T-helper 2 cell treated with Interferon-gamma antibody and Interleukin-4, amounts not matched to agents 5 μg/mL and 100 μg/mL, for 36 hours (primary cell): ENCODE data around the gene CBX5.
"Not testable (repeated sequence)": the region's sequence is repeated elsewhere in the genome, so short reads cannot be mapped to it uniquely, and the experiment has no call there.

Experiments used
- DNase-seq: peaks from one replicate; pipeline ENCODE4 v3.0.0; 2021; ENCODE audit warnings: low spot score
- H3K27ac Mint-ChIP-seq: one replicate; pipeline ENCODE4 v1.8.0; 2021; ENCODE audit warnings: mild to moderate bottlenecking, mixed read lengths
- H3K27me3 Mint-ChIP-seq: one replicate; pipeline ENCODE4 v1.8.0; 2021; ENCODE audit warnings: low read depth, mixed read lengths
- H3K36me3 Mint-ChIP-seq: one replicate; pipeline ENCODE4 v1.8.0; 2021; ENCODE audit warnings: low read depth, mixed read lengths
- H3K4me1 Mint-ChIP-seq: one replicate; pipeline ENCODE4 v1.8.0; 2021; ENCODE audit warnings: low read depth, mixed read lengths
- H3K4me3 Mint-ChIP-seq: one replicate; pipeline ENCODE4 v1.8.0; 2022; ENCODE audit warnings: mild to moderate bottlenecking, moderate library complexity, mixed read lengths
- H3K9me3 Mint-ChIP-seq: one replicate; pipeline ENCODE4 v1.8.0; 2021; ENCODE audit warnings: mixed read lengths

Gene CBX5

GRCh38 chr12:54279632-54280467 lies at the start of gene CBX5:
Gene CBX5, minus strand, starts transcription at chr12:54280122. Its CDS starts 22,472 bp downstream, at chr12:54257650.
- Mint-ChIP-seq H3K36me3 (peaks cover 26% of the 10 kb centered on the region), H3K9me3 (no peaks in the 10 kb centered on the region), H3K4me3 (no peak within 1 kb of the TSS), H3K27ac (no peak within 1 kb of the TSS), H3K27me3 (no peaks in the 10 kb centered on the region), H3K4me1 (peaks cover 50% of the 10 kb centered on the region)
- peak; percentile 99 for DNase-seq

GRCh38 chr12:54328595-54329337 lies 48.8 kb upstream of the CBX5 start:
- Mint-ChIP-seq H3K9me3 (no peaks in the 10 kb centered on the region), H3K27me3 (no peaks in the 10 kb centered on the region), H3K27ac (peak overlapping the region; percentile 66), H3K4me1 (peaks cover 49% of the 10 kb centered on the region), H3K36me3 (peaks cover 14% of the 10 kb centered on the region), H3K4me3 (peak overlapping the region; percentile 54)
- no peak for DNase-seq

DNA sequence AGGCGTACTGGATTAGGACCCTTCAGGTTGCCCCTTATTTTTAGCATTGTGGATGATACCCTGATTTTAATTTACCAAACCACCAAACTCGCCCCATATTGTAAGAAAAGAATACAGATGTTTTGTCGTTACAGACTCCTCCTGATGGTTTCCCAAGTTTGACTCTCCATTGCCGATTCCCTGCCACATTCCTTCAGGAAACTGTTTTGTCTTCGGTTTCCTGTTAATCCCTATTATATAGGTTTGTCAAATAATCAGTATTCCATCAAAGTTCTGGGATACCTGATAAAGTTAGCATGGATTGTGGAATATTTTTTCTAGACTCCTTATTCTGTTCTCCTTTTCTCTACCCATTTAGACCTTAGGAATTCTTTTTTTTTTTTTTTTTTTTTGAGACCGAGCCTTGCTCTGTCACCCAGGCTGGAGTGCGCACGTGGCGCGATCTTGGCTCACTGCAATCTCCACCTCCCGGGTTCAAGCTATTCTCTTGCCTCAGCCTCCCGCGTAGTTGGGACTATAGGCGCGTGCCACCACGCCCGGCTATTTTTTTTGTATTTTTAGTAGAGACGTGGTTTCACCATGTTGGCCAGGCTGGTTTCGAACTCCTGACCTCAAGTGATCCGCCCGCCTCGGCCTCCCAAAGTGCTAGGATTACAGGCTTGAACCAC lies 45.7 kb upstream of the CBX5 start:
- peak overlapping the region; percentile 90 for H3K4me3 Mint-ChIP-seq
- H3K4me1 Mint-ChIP-seq: peaks cover 32% of the 10 kb centered on the region
- H3K36me3 Mint-ChIP-seq, H3K9me3 Mint-ChIP-seq, DNase-seq, H3K27me3 Mint-ChIP-seq: not testable (repeated sequence)
- peak overlapping the region; percentile 94 for H3K27ac Mint-ChIP-seq

DNA sequence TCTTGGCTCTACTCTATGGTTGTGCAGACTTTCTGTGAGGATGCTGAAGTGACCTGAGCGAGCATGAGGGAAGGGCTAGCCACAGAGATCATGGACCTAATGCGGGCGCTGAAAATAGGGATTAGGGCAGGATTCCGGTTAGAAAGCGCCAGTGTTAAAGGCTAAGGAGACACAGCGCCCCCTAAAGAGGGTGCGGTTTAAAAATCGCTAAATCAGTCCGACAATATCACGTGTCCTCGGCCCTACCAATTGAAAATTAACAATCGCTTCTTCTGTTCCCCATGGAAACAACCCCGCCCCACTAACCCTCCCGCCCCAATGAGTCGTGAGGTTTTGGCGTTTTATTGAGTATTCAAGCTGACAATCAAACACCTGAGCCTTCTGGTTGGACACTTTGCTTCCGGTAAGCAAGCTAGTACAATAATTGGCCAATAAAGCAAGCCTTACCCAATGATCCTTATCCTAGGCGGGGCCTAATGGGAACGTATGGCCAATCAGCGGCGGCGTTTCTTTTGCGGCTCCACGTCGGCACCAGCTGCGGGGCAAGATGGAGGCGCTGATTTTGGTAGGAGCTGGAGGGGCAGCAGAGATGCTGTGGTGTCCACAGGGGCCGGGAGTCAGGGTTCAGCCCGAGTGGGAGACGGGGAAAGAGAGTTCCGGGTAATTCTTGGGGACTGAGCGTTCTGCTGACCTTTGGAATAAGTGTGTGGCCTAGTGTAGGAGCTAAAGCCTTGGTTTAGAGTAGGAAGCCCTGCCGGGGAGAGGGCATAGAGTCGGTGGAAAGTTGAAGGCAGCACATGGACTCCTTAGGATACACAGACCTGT lies 44.9 kb upstream of the CBX5 start, which contains the start of gene COPZ1:
Gene COPZ1 (plus strand): TSS at position 515 of the 825 bp plus-strand sequence. CDS start 33 bp downstream, at position 548.
- peak within 1 kb of the TSS; percentile 94 for H3K27ac Mint-ChIP-seq
- H3K4me1 Mint-ChIP-seq: peaks cover 26% of the 10 kb centered on the region
- H3K36me3 Mint-ChIP-seq: peaks cover 9% of the 10 kb centered on the region
- peak; percentile 89 for DNase-seq
- no peaks in the 10 kb centered on the region for H3K9me3 Mint-ChIP-seq
- peak within 1 kb of the TSS; percentile 90 for H3K4me3 Mint-ChIP-seq
- no peaks in the 10 kb centered on the region for H3K27me3 Mint-ChIP-seq

GRCh38 chr12:54321363-54321762 lies 41.4 kb upstream of the CBX5 start:
- no peaks in the 10 kb centered on the region for H3K9me3 Mint-ChIP-seq
- peaks cover 2% of the 10 kb centered on the region for H3K27me3 Mint-ChIP-seq
- H3K27ac Mint-ChIP-seq: no peak overlapping the region
- H3K4me3 Mint-ChIP-seq: no peak overlapping the region
- no peak for DNase-seq
- peaks cover 6% of the 10 kb centered on the region for H3K4me1 Mint-ChIP-seq
- peaks cover 5% of the 10 kb centered on the region for H3K36me3 Mint-ChIP-seq

GRCh38 chr12:54312309-54312708 lies 32.4 kb upstream of the CBX5 start:
- not testable (repeated sequence) for H3K27me3 Mint-ChIP-seq, H3K9me3 Mint-ChIP-seq, H3K4me3 Mint-ChIP-seq, H3K27ac Mint-ChIP-seq, H3K4me1 Mint-ChIP-seq, H3K36me3 Mint-ChIP-seq, DNase-seq

DNA sequence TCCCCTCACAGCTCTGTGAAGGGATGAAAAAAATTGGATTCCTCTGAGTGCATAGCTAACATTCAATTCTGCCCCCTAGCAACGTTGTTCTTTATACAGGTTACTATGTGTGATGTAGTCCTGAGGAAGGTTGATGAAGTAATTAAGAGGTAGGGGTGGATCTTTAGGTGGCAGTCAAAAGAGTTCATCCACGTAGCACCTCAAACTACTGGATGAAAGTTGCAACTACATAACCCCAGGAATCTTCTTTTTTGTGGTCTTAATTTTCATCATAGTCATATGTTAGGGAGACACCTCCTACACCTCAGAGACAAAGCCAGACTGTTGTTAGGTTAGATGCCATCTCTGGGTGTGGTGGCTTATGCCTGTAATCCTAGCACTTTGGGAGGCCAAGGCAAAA lies 31.1 kb upstream of the CBX5 start:
- Mint-ChIP-seq H3K27me3 (peaks cover 11% of the 10 kb centered on the region), H3K4me1 (peaks cover 7% of the 10 kb centered on the region), H3K27ac (no peak overlapping the region), H3K36me3 (no peaks in the 10 kb centered on the region), H3K4me3 (no peak overlapping the region), H3K9me3 (no peaks in the 10 kb centered on the region)
- DNase-seq: no peak

DNA sequence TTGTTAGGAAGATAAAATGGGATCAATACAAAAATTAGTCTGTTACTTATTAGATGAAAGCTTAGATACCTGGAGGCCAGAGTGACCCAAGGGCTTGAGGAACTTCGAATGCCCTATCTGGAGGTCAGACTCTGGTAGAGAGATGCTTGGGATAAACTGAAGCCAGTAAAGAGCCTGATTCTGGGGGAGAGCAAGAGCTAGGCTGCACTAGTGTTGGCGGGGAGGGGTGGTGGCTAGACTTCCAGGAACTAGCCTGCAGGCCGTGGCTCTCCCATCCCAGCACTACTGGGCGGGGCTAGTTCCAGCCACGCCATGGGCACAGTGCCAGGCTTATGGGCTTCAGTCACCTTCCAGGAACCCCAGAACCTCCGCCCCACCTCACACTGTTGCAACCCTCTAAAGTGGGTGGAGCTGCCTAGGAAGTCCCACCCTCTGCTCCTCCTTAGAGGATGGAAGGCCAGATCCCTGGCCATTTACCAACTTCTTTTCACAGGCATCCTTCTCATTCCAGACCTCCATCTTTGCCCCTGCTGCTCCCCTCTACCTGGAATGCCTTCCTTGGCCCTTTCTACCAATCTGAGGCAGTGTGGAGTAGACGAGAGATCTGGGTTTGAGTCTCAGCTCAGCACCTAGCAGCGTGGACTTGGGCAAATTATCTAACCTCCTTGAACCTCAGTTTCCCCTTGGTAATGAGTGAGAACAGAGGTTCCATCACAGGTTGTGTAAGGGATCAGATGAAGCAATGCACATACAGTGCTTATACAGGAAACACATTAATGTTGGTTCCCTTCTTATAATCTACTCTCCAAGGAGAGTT lies 27.2 kb upstream of the CBX5 start:
- Mint-ChIP-seq H3K36me3 (no peaks in the 10 kb centered on the region), H3K27ac (no peak overlapping the region), H3K4me1 (peaks cover 15% of the 10 kb centered on the region), H3K4me3 (peak overlapping the region; percentile 41), H3K9me3 (no peaks in the 10 kb centered on the region), H3K27me3 (peaks cover 31% of the 10 kb centered on the region)
- no peak for DNase-seq

DNA sequence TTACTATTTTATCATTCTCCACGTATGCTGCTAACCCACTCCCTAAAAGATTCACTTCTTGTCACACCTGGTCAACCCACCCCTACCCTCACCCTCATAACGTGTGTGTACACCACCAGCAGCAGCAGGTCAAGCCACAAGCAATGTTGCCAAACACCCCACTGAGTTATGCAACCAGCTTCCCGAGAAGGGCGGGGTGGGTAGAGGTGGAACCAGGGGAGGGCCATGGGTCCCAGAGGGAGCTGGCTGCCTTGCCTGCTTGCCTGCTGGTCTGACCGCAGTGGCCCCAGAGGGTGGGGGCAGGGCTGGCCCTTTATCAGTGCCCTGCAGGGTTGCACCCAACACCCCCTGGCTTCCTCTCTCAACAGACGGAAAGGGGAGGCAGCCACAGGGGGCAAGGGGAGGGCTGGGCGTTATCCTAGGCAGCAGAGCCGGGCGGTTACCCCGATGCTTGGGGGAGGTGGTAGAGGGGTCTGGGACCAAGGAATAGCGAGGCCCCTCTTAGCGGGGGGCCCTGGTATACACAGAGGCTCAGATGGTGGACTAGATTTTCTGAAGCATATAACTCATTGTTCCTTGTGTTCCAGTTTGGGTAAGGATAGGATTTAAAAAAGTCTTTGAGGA lies 24.4 kb upstream of the CBX5 start:
- no peak for DNase-seq
- H3K27me3 Mint-ChIP-seq: peaks cover 56% of the 10 kb centered on the region
- H3K4me1 Mint-ChIP-seq: peaks cover 26% of the 10 kb centered on the region
- H3K4me3 Mint-ChIP-seq: no peak overlapping the region
- no peaks in the 10 kb centered on the region for H3K9me3 Mint-ChIP-seq
- H3K27ac Mint-ChIP-seq: no peak overlapping the region
- no peaks in the 10 kb centered on the region for H3K36me3 Mint-ChIP-seq

DNA sequence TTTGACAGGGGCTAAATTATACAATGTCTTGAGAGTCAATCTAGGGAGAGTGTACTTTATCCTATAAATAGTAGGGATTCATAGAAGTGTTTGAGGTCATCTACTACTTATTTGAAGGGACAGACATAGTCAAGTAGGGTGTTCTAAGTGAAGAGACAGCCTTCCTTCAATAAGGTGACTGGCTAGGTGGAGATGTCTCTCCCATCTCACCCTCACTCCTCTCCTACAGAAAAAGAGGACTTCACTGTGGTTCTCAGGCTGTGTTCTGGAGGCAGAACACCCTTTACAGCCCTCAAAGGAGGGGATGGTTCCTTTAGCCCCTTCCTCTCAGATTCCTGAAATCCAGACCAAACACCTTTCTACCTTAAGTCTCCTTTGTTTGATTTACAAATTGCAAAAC lies 23.7 kb upstream of the CBX5 start:
- Mint-ChIP-seq H3K27ac (no peak overlapping the region), H3K4me3 (no peak overlapping the region), H3K27me3 (peaks cover 62% of the 10 kb centered on the region), H3K36me3 (no peaks in the 10 kb centered on the region), H3K9me3 (no peaks in the 10 kb centered on the region), H3K4me1 (peaks cover 26% of the 10 kb centered on the region)
- no peak for DNase-seq

DNA sequence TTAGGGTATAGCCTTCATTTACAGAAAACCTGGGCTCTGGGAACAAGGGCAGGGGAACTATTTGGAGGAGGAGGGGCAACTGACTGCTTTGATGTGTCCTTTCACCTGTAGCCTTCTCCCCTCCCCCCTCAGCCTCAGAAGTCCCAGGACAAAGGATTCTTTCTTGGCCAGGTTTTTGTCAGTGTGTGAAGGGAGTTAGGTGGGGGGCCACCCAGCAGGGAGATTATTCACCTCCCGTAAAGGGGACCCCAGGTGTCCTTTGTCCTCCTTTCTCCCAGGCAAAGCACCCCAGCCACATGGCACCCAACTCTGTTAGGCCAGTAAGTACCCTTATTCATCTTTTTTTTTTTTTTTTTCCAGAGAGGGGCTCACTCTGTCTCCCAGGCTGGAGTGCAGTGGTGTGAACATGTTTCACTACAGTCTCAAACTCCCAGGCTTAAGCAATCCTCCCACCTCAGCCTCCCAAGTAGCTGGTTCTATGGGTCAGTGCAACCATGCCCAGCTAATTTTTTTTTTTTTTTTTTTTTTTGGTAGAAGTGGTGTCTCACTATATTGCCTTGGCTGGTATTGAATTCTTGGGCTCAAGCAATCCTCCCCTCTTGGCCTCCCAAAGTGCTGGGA lies 21.6 kb upstream of the CBX5 start:
- H3K4me3 Mint-ChIP-seq: no peak overlapping the region
- no peaks in the 10 kb centered on the region for H3K36me3 Mint-ChIP-seq
- peaks cover 68% of the 10 kb centered on the region for H3K27me3 Mint-ChIP-seq
- peaks cover 21% of the 10 kb centered on the region for H3K4me1 Mint-ChIP-seq
- no peak overlapping the region for H3K27ac Mint-ChIP-seq
- no peak for DNase-seq
- H3K9me3 Mint-ChIP-seq: no peaks in the 10 kb centered on the region

- Mint-ChIP-seq H3K4me1 (peaks cover 21% of the 10 kb centered on the region), H3K27me3 (peaks cover 68% of the 10 kb centered on the region), H3K36me3 (no peaks in the 10 kb centered on the region), H3K27ac (no peak within 1 kb of the TSS), H3K4me3 (peak within 1 kb of the TSS; percentile 39), H3K9me3 (no peaks in the 10 kb centered on the region)
- DNase-seq: no peak
These were observed 21.0 kb upstream of the CBX5 start, which contains the start of gene NFE2 for GRCh38 chr12:54300732-54301427. Gene NFE2, minus strand, starts transcription at chr12:54301015. Its CDS starts 5,767 bp downstream, at chr12:54295248.
